Gastrocnemius medialis (tissue), 4 donors: Measurements from ENCODE around the gene LAMA1.

ENCODE experiments used
- POLR2A ChIP-seq, 2 donors: fragments of 450-650 bp; IDR thresholded peaks; one replicate each; pipeline ENCODE4 v1.6.1; 2017; ENCODE audit warnings: antibody characterized with exemption in 2 of 2, mild to moderate bottlenecking in 2 of 2, moderate library complexity in 2 of 2
- TF ChIP-seq, protein P1 (sequence below), 5 experiments: fragments of 450-650 bp in 3 of 5; fragments of 200-600 bp in 2 of 5; sonication (generic) in 2 of 5; IDR thresholded peaks in 4 of 5; conservative IDR thresholded peaks in 1 of 5; 1 replicate in 4 of 5; 2 replicates in 1 of 5; pipeline ENCODE4 v1.5.1; 2016 to 2019; ENCODE audit warnings: antibody characterized with exemption in 5 of 5, mild to moderate bottlenecking in 3 of 5, moderate library complexity in 3 of 5

DNA sequence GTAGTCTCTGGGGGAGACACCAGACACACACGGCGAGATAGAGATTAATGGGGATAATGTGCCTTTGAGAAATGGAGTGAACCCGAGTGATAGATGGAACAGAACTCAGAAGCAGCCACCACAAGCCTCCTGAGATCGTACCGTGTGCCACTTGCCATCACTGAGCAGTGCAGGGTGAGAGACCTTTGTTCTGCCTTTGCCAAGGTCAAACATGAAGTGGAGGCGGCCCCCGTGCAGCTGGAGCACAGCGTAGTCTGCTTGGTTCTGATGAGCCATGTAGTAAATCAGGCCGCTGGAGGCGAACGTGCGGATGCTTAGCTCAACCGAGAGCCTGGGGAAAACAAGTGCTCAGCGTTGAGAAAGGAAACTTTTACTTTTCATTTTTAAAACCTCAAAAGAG lies 167.0 kb downstream of the LAMA1 start:
- TF ChIP-seq, protein P1, sequence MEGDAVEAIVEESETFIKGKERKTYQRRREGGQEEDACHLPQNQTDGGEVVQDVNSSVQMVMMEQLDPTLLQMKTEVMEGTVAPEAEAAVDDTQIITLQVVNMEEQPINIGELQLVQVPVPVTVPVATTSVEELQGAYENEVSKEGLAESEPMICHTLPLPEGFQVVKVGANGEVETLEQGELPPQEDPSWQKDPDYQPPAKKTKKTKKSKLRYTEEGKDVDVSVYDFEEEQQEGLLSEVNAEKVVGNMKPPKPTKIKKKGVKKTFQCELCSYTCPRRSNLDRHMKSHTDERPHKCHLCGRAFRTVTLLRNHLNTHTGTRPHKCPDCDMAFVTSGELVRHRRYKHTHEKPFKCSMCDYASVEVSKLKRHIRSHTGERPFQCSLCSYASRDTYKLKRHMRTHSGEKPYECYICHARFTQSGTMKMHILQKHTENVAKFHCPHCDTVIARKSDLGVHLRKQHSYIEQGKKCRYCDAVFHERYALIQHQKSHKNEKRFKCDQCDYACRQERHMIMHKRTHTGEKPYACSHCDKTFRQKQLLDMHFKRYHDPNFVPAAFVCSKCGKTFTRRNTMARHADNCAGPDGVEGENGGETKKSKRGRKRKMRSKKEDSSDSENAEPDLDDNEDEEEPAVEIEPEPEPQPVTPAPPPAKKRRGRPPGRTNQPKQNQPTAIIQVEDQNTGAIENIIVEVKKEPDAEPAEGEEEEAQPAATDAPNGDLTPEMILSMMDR (IDR thresholded peaks at IDR 0.05 in 4 of 5, conservative IDR thresholded peaks at IDR 0.05 in 1 of 5) = no peak
- no peak for TF ChIP-seq POLR2A (IDR thresholded peaks at IDR 0.05)
